ENCODE data around the gene AQP12A. TPM values are rescaled to one million over a fixed set of nuclear protein-coding genes. Genes with fewer than 3 reads are reported as not detected.

AQP12A gene
- total RNA-seq, 1 donor from 2014 or later, result not detected

DNA sequence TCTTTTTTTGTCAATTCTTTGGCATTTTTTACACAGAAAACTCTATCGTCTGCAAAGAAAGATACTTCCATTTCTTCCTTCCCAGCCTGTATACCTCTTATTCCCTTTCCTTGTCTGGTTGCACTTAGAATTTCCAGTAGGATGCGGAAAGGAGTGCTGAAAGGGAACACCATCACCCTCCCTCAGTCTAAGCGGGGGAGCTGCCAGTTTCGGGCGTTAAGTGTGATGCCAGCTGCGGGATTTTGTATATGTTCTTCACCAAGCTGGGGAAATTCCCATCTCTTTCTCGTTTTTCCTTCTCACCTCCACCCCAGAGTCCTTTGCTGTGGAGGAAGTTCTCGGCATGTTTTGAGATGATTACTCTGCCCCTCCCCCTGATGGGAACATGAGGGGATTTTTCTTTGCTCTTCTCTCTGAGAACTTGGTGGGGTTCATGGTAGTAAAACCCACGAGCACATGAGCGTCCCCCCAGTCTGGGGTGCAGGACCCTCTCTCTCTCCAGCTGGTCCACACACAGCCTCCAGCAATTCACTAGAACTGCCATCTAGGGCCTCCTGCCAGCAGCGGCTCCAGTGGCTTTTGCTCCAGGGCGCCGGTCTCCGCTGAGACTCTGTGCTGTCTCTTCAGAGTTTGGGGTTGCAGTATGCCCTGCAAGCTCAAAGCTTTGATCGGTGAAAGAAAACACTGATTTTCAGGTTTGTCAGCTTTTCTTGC, 15.5 kb downstream of the AQP12A start:
- DNase-seq (ENCODE audit: low read depth in 2 of 2), result no peak

- no peak for DNase-seq (ENCODE audit: low read depth in 2 of 2)
Observed at GRCh38 chr2:240707821-240708220, 16.2 kb downstream of the AQP12A start.

DNA sequence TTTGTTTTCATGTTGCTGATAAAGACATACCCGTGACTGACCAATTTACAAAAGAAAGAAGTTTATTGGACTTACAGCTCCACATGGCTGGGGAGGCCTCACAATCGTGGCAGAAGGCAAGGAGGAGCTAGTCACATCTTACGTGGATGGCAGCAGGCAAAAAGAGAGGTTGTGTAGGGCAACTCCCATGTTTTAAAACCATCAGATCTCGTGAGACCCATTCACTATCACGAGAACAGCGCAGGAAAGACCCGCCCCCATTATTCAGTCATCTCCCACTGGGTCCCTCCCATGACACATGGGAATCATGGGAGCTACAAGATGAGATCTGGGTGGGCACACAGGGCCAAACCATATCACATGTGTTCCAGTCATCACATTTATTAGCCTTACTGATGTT, 16.8 kb downstream of the AQP12A start:
- DNase-seq (ENCODE audit: low read depth in 2 of 2), result no peak

GRCh38 chr2:240711296-240711695, 19.6 kb downstream of the AQP12A start:
- DNase-seq (ENCODE audit: low read depth in 2 of 2), result no peak

DNA sequence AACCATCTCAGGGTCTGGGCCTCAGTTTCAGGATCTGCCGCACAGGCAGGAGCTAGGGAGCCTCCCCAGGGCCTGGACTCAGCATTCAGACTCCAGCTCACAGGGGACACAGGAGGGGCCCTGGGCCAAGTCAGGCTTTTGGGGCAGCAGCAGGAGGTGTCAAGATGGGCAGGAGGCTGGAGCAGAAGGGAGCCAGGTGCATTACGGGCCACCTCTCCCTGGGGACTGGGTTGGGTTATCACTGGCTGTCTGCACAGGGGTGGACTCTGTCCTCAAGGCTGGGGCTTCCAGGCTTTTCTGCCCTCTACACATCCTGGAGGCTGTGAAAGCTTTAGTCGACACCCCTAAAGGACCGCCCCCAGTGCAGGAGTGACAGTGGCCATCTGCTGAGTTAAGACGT, 20.0 kb downstream of the AQP12A start:
- DNase-seq (ENCODE audit: low read depth in 2 of 2), result no peak

DNA sequence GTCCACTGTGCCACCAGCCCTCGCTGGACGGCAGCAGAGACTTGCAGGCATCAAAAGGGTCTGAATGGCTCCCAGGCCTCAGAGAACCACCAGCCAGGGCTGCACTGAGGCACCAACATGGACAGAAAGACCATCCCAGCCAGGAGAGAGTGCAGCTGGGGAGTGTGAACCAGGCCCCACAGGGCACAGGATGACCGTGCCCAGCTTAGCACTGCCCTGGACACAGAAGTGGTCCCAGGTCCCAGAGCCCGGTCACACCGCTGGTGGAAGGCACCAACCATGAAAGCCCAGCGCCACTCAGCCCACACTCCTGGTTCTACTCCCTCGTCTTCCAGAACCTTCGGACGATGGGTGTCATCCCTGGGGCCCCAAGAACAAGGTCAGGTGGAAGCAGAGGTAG, 20.5 kb downstream of the AQP12A start:
- no peak for DNase-seq (ENCODE audit: low read depth in 2 of 2)

DNA sequence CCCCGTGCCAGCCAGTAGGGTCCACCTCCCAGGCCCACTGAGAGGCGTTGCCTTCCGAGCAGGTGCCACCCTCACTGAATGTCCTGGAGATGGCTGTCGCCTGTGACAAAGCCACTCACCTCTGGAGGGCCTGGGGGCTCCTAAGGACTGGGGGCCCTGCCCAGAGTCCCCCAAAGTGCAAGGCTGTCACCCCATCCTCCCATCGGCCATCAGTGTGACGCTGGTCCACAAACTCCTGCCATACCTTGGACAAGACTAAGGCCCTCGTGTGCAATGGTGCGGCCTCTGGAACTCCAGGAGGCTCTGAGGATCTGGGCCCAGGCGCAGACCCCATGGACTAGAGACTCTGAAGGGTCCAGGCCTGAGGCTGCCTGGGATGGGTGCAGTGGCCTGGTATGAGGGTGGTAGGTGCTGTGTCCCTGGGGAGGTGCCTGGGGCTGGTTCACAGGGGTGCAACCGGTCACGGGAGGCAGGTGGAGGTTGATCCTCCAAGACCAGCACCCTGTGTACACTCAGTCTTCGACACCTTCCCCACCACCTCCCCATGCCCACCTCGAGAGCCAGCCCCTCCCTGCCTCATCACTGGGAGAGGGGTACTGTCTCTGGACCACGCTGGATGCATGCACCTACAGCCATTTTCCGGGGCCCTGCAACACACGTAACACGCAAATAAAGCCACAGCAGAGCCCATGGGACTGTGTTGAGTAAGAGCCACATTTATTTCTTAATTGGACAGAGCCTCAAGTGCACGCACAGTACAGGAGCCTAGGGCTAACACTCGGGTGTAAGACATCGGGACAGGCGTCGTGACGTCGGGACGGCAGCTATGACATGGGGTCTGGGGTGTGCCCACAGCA, 21.6 kb downstream of the AQP12A start:
- no peak for DNase-seq (ENCODE audit: low read depth in 2 of 2)

DNA sequence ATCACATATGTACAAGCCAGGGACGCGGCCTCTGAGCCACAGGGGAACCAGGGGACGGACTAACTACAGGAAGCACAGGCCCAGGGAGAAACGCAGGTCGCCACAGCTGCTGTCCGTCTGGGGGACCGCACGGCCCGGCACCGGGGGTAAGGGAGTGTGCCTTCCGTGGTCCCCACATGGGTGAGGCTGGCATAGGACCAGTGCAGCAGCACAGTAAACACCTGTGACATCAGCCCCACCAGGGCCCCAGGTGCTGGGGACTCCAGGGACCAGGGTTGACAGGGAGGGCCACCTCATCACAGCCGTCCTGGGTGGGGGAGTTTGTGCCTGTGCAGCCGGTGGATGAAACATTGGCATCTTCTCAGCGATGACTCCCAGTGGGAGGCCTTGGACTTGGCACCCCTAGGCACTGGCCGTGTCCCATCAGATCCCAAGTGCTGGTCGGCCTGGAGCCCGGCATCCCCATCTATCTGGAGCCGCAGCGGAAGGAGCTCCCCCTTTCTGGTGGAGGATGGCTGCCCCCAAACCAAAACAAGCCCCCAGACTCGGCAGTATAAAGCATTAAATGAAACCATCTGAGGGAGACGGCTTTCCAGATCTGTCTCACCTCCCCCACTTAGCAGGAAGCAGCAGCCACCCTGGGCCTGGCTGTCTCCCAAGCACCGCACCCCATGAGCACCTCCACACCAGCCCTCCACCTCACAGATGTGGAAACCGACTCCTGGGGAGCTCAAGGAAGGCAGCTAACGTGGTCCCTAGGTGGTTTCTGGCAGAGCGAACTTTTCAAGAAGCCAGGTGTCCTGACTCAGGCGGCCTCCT, 22.5 kb downstream of the AQP12A start:
- DNase-seq (ENCODE audit: low read depth in 2 of 2), result no peak

- no peak for DNase-seq (ENCODE audit: low read depth in 2 of 2)
Observed at GRCh38 chr2:240714747-240715725, 23.4 kb downstream of the AQP12A start.

DNA sequence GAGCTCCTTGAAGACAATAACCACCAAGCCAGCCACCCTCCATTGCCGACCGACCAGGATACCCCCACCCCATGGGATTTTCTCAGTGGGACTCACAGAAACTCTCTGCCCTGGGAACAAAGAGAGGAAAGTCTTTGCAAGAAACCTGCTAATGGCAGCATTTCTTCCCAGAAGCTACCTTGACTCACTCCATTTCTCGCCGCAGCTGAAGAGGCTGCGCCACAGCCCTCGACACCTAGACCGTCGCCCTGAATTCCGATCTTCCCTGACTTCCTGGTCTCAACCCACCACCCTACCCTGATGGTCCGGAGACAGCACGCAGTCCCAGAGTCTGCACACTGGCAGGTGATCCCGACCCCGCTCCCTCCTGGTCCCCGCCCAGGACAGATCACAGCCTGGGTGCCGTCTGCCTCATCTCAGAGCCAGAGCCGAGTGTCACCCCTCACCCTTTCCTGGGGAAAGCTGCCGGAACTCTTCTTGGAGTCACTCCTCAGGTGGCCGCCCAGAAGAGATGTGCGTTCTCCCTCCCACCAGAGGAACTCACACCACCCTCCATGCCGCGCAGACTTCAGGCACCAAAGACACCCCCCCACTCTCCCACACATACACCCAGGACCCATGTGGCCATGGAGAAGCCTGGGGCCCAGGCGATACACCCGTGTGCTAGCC, 24.6 kb downstream of the AQP12A start:
- no peak for DNase-seq (ENCODE audit: low read depth in 2 of 2)

- DNase-seq (ENCODE audit: low read depth in 2 of 2), result no peak
Observed at GRCh38 chr2:240717181-240717641, 25.5 kb downstream of the AQP12A start.

DNA sequence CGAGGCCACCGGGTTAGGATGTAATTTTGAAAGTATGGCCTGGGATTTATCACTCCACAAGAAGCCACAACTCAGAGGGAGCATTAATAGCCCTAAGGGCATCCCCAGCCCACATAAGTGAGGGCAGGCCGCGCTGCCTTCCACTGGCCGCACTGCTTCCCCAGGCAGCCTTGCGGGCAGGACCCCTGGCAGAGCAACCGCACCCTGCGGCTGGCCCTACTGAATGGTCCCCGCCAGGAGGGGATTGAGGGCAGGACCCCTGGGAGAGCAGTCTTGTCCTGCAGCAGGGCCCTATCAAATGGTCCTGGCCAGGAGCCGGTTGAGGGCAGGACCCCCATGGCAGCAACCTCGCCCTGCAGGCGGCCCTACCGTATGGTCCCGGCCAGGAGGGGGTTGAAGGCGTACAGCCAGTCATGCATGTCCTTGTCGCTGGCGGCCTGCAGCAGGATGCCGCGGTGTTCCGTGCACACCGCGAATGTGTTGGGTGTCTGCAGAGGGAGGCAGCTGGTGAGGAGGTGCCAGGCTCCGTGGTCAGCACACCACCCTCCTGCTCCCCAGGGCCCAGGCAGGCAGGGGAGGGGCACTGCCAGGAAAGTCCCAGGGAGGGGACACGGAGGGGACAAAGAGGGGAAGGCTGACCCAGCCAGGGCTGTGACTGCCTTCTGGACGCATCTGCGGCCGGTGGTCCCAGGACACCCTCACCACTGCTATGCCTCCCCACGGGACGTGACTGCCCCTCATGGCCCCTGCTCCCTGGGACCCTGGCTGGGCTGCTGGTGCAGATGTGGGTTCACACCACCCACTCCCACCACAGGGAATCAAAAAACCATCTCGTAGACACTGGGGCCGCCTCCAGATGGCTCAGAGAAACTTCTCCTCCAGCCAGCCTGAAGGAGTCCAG, 26.3 kb downstream of the AQP12A start:
- DNase-seq (ENCODE audit: low read depth in 2 of 2), result no peak

- no peak for DNase-seq (ENCODE audit: low read depth in 2 of 2)
Observed at GRCh38 chr2:240718896-240719490, 27.3 kb downstream of the AQP12A start.

GRCh38 chr2:240719676-240720545, 28.2 kb downstream of the AQP12A start:
- DNase-seq (ENCODE audit: low read depth in 2 of 2), result no peak

GRCh38 chr2:240720686-240721595, 29.3 kb downstream of the AQP12A start:
- DNase-seq (ENCODE audit: low read depth in 2 of 2), result no peak

DNA sequence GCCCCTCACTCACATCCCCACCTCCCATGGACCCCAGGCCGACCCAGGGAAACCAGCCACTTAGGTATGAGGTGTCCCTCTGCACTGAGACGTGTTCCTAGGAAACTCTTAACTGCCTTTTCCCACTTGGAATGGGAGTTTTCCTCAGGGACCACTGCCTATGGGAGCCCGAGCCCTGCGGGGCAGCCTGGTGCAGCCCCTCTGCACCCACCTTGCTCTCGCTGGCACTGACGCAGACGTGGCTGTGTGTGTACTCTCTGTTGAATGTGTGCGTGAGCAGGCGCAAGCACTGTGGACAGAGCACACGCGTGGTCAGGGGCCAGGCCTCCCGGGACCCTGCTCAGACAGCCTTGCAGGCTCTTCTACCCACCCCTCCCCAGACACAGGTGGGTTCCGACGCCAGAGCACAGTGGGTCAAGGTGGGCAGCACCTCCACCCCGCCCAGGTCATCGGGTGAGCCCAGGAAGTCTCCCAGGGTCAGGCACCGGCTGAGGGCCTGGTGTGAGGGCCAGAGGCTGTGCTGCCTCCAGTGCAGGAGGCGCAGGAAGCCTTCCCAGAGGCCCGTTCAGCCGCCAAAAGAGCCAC, 30.0 kb downstream of the AQP12A start:
- DNase-seq (ENCODE audit: low read depth in 2 of 2), result no peak
